NCI-H524 treated with DMSO at 0.1 percent for 48 hours (cell line): Measurements from ENCODE around the gene ATAD2B.

ENCODE experiments used
- DNase-seq: peaks from one replicate; lab custom pipeline; 2025; lab: John Stamatoyannopoulos, UW

Gene ATAD2B

DNA sequence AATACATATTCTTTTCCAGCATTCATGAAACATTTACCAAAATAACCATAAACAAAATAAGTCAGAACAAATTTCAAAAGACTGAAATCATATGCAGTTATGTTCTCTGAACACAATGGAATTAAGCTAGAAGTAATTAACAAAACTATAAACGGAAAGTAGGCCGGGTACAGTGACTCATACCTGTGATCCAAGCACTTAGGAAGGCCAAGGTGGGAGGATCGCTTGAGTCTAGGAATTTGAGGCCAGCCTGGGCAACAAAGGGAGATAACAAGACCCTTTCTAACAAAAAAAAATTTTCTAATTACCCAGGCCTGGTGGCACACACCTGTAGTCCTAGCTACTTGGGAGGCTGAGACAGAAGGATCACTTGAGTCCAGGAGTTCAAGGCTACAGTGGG lies 14.9 kb downstream of the ATAD2B start:
- no peak for DNase-seq

DNA sequence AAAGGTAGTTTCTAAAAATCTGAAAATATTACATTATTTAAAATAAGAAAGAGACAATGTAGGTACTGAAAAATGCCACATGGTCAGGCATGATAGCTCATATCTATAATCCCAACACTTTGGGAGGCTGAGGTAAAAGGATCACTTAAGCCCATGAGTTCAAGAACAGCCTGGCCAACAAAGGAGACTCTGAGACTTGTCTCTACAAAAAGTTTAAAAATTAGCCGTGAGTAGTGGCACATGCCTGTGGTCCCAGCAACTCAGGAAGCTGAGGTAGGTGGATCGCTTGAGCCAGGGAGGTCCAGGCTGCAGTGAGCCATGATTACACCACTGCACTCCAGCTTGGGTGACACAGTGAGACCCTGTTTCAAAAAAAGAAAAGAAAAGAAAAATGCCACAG lies 21.8 kb downstream of the ATAD2B start:
- no peak for DNase-seq

DNA sequence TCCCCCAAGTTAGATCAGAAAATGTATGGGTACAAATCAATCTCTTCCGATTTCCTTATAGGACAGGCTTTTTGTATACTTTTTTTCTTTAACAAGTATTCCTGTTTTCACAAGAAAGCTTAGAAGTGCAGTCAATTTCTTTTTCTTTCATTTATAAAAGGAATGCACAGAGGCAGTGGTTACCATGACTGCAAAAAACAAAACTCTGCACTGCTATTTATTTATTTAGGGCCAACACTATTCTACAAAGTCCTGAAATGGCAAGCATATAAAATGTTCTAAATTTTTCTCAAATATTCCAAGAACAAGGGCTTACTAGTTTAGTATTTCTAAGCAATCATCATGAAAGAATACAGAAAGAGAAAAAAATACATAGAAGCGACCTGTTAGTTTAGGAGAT lies 22.2 kb downstream of the ATAD2B start:
- DNase-seq, result no peak

DNA sequence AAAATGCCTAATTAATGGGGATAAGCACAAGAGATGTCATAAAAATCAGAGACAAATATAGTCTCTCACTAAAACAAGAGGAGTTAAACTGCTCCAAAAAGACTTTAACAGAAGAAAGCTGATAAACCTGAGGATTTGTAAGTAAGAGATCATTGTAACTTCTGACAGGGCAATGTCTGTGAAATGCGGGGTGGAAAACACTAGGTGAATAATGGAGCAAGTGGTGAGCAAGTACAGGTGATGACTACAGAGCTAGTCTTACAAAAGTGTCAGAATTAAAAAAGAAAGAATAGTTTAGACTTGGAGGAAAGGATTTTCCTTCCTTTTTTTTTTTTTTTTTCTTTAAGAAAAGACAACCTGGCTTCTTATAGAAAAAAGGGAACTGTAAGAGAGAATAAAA lies 22.7 kb downstream of the ATAD2B start:
- DNase-seq, result no peak

DNA sequence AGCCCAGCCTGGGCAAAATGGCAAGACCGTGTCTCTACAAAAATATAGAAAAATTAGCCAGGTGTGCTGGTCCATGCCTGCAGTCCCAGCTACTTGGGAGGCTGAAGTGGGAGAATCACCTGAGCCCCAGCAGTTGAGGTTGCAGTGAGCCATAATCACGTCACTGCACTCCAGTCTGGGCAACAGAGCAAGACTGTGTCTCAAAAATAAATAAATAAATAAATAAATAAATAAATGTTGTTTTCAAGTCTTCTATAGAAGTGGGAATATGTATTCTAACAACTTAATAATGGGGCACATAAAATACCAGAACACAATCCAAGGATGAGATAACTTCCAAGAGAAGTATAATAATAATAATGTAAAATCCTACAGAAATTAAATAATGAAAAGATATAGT lies 23.9 kb downstream of the ATAD2B start:
- DNase-seq, result no peak

DNA sequence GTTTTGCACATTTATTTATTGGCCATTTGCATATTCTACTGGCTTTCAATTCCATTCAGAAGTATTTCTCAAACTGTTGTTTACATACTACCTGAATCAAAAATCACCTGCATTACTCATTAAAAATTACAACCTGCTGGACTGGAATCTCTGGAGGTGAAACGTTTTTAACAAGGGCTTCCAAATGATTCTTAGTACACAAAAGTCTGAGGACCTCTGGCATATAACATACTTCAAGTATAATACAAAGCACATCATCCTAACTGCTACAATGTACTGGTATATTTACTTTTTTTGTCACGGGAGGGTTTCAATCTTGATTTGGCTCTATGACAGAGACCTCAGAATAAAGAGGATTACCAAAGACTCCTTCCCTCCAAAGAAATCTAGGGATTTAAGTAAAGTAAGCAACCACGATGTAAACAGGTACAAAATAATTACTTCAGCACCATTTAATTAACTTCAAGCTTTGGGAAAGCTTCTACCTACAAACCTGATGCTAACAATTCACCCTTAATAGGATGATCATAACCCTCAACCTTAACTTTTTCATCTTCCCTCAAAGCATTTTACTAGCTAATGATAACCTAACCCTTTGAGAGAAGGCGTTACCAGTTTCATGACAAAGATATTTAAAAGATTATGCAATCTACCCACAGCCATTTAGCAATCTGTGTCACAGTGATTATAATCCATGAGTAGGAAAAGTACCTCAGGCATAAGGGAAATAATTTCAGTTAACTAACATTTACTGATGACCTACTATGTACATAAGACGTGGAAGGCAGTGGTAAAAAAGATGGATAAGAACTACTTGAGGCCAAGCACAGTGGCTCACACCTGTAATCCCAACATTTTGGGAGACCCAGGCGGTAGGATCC lies 24.7 kb downstream of the ATAD2B start:
- DNase-seq, result no peak

DNA sequence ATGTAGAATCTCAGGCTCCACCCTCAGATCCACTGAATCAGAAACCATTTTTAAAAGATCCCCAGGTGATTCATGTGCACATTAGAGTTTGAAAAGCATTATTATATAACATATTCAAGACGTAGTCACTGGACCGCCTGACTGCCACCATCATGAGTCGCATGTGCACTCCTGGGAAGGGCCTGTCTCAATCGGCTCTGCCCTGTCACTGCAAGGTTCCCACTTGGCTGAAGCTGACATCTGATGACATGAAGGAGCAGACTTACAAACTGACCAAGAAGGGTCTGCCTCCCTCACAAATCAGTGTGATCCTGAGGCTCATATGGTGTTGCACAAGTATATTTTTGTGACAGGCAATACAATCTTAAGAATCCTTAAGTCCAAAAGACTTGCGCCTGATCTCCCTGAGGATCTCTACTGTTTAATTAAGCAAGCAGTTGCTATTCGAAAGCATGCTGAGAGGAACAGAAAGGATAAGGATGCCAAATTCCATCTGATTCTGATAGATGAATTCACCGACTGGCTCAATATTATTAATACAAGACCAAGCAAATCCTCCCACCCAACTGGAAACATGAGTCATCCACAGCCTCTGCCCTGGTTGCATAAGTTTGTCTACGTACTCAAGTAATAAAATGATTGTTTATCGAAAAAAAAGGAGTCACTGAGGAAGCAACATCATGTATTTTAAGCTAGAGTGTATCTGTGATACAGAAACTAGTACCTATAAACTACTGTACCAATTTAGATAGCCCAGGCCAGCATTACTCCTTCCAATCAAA lies 26.2 kb downstream of the ATAD2B start:
- no peak for DNase-seq

DNA sequence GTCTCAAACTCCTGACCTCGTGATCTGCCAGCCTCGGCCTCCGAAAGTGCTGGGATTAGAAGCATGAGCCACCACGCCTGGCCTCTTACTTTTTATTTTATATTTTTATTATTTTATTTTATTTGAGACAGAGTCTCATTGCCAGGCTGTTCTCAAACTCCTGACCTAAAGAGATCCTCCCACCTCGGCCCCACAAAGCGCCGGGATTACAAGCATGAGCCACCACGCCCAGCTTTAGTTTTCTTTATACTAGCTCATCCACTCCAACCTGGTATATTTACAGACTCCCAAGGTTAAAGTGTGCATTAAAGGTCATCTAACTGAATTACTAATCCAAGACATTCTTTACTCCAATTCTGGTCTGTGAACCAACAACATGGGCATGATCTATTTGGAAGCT lies 26.8 kb downstream of the ATAD2B start:
- no peak for DNase-seq

DNA sequence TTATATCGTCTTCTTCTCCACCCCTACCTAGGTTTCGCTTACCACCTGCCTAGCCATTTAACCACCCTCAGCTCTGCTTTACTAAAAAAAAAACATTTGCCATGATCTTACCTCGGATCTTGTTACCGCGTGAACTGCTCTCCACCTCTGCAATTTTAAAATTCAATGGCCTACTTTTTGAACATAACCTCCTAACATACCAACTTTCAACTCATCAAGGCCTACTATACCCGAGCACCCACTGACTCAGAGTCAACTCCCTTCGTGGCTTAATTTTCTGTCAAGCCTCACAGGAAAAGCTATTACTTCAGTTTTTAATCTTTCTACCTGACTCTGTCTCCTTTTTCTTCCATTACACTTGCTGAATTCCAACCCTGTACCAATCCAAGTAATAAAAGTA lies 55.7 kb downstream of the ATAD2B start:
- no peak for DNase-seq

DNA sequence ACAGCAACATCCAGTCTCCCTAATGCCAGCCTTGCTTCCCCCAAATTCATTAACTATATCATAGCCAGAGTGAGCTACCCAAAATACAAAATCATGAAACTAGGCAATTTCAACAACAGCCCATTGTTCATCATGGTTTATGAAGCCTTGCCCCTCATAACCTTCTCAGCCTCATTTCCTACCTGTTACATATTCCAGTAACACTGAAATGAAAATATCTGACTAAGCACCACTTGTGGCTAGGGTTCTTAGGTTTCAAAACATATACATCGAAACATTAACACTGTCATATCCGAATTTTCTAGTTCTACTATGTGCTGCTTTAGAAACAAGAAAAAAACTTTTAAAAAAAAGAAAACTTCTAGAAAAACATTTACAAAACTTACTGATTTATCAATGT lies 59.5 kb downstream of the ATAD2B start:
- no peak for DNase-seq

DNA sequence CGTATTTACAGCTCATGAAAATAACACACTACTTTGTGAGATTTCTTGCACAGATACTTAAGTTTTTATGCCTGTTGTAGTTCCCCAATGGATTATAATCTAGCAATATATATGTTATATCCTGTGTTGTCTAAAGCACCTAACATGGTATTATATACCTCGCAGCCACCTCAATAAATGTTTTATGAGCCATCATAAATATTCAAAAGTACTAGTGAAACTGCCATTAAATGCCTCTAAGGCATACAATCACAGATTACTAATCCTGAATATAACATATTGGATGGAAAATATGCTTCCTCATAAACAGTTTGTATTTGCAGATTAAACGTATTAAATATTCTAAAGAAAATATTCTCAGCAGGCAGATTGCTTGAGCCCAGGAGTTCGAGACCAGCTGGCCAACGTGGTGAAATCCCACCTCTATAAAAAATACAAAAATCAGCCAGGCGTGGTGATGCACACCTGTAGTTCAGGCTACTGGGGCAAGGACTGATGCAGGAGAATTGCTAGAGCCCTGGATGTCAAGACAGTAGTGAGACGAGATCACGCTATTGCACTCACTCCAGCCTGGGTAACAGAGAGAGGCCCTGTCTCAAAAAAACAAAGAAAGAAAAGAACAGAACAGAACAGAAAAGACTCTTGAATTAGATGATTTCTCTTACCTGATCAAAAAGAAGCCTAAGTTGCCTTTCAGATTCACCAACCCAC lies 64.1 kb downstream of the ATAD2B start:
- no peak for DNase-seq

DNA sequence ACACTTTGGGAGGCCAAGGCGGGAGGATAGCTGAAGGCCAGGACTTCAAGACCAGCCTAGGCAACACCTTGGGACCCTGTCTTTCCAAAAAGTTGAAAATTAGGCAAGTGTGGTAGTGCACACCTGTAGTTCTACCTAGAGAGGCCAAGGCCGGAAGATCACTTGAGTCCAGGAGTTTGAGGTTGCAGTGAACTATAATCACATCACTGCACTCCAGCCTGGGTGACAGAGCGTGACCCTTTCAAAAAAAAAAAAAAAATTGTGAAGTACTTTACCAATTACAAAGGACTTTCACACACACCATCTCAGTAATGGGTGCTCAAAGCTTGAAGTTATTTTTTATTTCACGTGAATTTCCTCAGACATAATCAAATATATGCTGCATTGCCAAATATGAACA lies 65.0 kb downstream of the ATAD2B start:
- DNase-seq, result no peak

DNA sequence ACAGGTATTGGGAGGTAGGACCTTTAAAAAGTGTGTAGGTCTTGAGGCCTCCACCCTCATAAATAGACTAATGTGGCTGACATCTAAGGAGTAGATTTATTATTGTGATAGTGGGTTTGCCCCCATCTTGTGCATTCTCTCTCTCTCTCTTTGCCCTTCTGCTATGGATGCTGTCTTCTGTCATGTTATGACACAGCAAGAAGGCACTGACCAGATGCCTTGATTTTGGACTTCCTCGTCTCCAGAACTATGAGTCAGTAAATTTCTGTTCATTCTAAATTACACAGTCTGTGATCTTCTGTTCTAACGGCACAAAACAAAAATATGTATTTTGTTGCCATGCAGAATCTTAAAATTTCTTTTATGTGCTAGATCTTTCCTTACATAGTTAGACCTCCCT lies 66.9 kb downstream of the ATAD2B start:
- no peak for DNase-seq

DNA sequence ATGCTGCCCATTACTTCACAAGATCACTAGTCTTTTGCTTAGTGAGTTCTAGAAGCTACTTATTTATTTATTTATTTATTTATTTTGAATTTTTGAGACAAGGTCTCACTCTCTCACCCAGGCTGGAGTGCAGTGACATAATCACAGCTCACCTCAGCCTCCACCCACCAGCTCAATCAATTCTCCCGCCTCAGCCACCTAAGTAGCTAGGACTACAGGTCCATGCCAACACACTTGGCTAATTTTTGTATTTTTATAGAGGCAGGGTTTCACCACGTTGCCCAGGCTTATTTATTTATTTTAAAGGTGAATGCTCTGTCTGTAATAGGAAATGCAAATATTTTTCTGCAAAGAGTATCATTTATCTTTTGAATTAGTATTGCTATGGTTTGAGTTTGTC lies 67.7 kb downstream of the ATAD2B start:
- DNase-seq, result no peak

DNA sequence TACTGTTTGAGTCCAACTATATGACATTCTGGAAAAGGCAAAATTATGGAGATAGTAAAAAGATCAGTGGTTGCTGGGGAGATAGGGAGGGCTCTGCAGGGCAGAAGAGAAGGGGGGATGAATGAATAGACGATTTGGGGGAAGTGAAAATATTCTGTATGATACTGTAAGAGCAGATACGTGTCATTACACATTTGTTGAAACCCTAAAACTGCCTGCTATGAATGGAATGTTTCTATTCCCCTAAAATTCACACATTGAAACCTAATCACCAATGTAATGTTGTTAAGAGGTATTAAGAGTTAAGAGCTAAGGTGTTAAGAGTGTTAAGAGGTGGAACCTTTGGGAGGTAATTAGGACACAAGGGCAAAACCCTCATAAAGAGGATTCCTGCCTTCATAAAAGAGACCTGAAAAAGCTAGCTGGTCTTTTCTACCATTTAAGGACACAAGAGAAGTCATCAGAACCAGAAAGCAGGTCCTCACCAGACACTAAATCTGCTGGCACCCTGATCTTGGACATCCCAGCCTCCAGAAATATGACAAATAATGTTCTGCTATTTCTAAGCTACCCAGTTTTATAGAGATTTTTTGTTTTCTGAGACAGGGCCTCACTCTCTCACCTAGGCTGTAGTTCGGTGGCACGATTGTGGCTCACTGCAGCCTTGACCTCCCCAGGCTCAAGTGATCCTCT lies 76.2 kb downstream of the ATAD2B start:
- DNase-seq, result no peak

DNA sequence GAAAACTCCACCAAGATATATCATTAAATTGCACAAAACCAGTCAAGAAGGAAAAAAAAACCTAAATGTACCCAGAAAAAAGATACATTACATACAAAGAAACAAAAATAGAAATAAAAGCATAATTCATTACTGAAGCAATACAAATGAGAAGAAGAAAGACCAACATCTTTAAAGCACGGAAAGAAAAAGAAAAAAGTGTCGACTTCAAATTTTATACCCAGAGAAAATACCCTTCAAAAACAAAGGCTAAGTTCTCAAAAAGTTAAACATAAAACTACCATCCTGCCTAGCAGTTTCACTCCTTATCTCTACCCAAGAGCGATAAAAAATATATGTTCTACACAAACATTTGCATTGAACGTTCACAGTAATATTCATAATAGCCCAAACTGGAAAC lies 82.0 kb downstream of the ATAD2B start:
- DNase-seq, result no peak

DNA sequence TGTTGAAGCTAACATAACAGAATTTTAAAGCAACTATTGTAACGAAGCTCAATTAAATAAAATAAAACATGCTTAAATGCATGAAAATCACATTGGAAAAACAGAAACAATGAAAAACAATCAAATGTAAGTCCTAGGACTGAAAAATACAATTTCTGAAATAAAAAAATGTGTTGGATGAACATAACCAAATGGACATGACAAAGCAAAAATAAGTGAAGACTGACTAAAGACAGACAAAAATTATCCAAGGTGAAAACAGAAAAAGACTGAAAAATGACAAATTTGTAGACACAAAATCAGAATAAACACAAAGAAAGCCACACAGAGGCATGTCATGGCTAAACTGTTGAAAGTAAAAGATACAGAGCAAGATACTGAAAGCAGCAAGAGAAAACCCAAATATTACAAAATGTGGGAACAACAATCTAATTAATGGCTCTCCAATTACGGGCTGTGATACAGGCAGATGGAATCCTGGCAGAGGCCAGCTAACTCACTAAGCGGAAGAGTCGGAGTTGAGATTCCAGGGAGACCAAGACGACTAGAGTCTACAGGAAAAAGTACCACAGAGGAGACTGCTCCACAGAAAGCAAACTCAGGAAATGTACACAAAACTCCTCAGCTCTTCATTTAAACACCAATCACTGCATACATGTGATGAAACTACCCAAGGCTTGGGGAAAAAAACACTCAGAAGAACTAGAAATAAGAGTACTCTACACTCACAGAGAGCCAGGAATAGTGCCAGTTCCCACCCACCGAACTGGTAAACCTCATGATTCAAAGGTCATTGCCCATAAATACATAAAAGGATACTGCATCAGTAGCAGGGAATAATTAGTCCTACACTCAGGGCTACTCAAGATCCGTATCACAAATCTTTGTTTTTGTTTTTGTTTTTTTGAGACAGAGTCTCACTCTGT lies 83.6 kb downstream of the ATAD2B start:
- DNase-seq, result no peak

DNA sequence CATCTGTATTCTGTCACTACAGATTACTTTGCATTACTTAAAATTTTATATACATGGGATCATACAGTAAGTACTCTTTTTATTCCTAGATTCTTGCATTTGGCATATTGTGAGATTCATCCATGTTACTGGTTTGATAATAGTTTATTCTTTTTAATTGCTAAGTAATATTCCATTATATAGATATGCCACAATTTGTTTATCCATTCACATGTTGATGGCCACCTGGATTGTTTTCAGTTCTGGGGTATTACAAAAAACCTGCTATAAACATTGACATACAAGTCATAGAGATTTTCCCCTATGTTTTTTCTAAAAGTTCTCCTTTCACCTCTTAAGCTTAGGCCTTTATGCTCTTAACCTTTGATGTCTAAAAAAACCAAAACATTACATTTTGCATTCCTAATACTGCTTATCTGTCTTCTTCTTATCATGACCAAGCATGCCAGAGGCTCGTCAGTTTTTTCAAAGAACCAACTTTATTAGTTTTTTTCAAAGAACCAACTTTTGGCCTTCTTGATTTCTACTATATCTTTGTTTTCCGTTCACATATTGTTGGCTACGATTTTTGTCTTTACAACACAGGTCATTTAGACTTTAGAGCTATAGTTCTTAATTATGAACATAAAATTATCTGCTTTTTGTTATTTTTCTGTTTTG lies 86.9 kb downstream of the ATAD2B start:
- DNase-seq, result no peak

DNA sequence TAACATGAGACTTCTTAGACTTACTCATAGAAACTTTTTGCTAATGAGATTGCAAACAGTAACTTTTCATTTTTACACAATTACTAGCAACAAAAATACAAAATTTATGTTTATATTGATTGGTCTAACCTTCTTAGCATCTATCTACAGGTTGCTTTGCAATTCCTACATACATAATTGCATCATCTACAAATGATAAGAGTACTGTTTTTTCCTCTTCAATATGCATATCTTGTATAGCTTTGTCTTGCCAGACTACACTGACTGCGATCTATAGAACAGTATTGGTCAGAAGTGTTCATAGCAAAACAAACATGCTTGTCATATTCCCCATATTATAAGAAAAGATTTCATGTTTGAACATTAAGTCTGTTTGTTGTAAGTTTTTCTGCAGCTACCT lies 87.9 kb downstream of the ATAD2B start:
- DNase-seq, result no peak

DNA sequence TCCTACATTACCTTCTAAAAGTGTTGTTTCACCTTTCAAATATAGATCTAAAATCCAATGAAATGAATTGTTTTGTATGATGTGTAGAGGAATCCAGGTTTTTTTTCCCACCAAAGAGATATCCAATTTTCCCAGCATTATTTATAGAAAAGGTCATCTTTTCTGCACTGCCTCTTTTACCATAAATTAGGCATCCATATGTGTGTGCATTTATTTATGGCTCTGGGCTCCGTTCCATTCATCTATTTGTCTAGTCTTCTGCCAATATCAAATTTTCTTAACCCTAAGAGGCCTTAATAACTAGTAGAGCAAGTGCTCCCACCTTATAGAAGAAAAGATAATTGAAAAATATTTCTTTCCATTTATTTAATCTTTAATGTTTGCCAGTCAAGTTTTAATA lies 88.3 kb downstream of the ATAD2B start:
- DNase-seq, result no peak

DNA sequence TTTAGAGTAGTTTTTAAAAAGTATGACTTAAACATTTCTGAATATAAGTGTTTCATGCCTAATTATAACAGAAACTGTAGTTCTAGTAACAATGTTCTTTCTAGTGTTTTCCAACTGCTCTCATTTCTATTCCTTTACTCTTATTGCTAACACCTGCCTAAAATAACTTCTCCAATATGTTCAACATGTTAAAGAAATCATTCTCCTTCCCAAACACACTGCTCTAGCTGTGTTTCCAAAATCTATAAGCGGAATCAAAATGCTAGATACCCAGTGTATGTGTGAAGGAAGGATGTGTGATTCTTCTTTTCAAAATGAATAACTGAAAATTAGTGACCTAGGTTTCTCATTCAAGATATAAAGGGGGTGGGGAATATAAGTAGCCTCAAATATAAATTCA lies 89.1 kb downstream of the ATAD2B start:
- DNase-seq, result no peak
